Peyer's patch (tissue), 4 donors: Measurements from ENCODE around the gene RALGDS. TPM values are rescaled to one million over a fixed set of nuclear protein-coding genes. Genes with fewer than 3 reads are reported as not detected.
A peak's percentile ranks its signal among the peaks of the same experiment; 100 is the strongest.

ENCODE experiments used
- DNase-seq, 3 donors: peaks; one replicate each; pipeline ENCODE4 v3.0.0-alpha.2; 2017 to 2019
- H3K27ac ChIP-seq, 4 donors: fragments of 200-600 bp; sonication (generic); one replicate each; pipeline ENCODE4 v1.5.1; 2016 to 2019
- H3K27me3 ChIP-seq, 2 donors: fragments of 200-600 bp; sonication (generic); one replicate each; pipeline ENCODE4 v1.5.1; 2019
- H3K36me3 ChIP-seq, 3 donors: fragments of 200-600 bp; sonication (generic); one replicate each; pipeline ENCODE4 v1.5.1; 2016 to 2019
- H3K4me1 ChIP-seq, 4 donors: fragments of 200-600 bp; sonication (generic); one replicate each; pipeline ENCODE4 v1.5.1; 2016 to 2019
- H3K4me3 ChIP-seq, 4 donors: fragments of 200-600 bp; sonication (generic); 1 replicate in 3 of 4; 2 replicates in 1 of 4; pipeline ENCODE4 v1.5.1; 2016 to 2019; ENCODE audit warnings: mild to moderate bottlenecking in 1 of 4
- H3K9me3 ChIP-seq, 4 donors: fragments of 200-600 bp; sonication (generic); one replicate each; pipeline ENCODE4 v1.5.1; 2016 to 2019; ENCODE audit warnings: mild to moderate bottlenecking in 1 of 4
- POLR2A ChIP-seq, 2 donors: fragments of 450-650 bp; IDR thresholded peaks; one replicate each; pipeline ENCODE4 v1.5.1; 2017; ENCODE audit warnings: antibody characterized with exemption in 2 of 2, mild to moderate bottlenecking in 2 of 2, moderate library complexity in 2 of 2
- total RNA-seq, 4 donors: library from RNA; depleted of rRNA; stranded (reverse); fragments of >200 nt; gene quantifications; one replicate each; pipeline ENCODE4 v1.1.0, GENCODE V29; 2016
- TF ChIP-seq, protein P1 (sequence below), 6 experiments: fragments of 450-650 bp in 4 of 6; fragments of 200-600 bp in 2 of 6; sonication (generic) in 1 of 6; IDR thresholded peaks; one replicate each; pipeline ENCODE4 v1.5.1; 2017 to 2019; ENCODE audit warnings: antibody characterized with exemption in 6 of 6, mild to moderate bottlenecking in 3 of 6, moderate library complexity in 1 of 6

The RALGDS gene
- total RNA-seq, 4 donors from 2014 or later, result 53.1 to 237 (median 139) TPM

- Histone ChIP-seq H3K4me1 (peaks cover 16 to 80% (median 64%) of the 10 kb centered on the region in 4 donors), H3K27ac (peak overlapping the region; percentile 11 to 92 (median 65)), H3K36me3 (peaks cover 0 to 21% (median 0%) of the 10 kb centered on the region in 3 donors), H3K4me3 (no peak overlapping the region), H3K9me3 (no peaks in the 10 kb centered on the region), H3K27me3 (no peaks in the 10 kb centered on the region)
- TF ChIP-seq, protein P1, sequence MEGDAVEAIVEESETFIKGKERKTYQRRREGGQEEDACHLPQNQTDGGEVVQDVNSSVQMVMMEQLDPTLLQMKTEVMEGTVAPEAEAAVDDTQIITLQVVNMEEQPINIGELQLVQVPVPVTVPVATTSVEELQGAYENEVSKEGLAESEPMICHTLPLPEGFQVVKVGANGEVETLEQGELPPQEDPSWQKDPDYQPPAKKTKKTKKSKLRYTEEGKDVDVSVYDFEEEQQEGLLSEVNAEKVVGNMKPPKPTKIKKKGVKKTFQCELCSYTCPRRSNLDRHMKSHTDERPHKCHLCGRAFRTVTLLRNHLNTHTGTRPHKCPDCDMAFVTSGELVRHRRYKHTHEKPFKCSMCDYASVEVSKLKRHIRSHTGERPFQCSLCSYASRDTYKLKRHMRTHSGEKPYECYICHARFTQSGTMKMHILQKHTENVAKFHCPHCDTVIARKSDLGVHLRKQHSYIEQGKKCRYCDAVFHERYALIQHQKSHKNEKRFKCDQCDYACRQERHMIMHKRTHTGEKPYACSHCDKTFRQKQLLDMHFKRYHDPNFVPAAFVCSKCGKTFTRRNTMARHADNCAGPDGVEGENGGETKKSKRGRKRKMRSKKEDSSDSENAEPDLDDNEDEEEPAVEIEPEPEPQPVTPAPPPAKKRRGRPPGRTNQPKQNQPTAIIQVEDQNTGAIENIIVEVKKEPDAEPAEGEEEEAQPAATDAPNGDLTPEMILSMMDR (IDR thresholded peaks at IDR 0.05), result no peak
- no peak for TF ChIP-seq POLR2A (IDR thresholded peaks at IDR 0.05)
- DNase-seq, result peak in 2 of 3 donors; percentile 48 to 52
Observed at GRCh38 chr9:133114886-133115603, 6.0 kb downstream of the RALGDS start.

GRCh38 chr9:133113949-133114885, 6.8 kb downstream of the RALGDS start:
- Histone ChIP-seq H3K27me3 (no peaks in the 10 kb centered on the region), H3K4me3 (no peak overlapping the region), H3K27ac (peak overlapping the region; percentile 52 to 92 (median 65)), H3K36me3 (peaks cover 0 to 29% (median 0%) of the 10 kb centered on the region in 3 donors), H3K4me1 (peaks cover 16 to 71% (median 57%) of the 10 kb centered on the region in 4 donors), H3K9me3 (no peaks in the 10 kb centered on the region)
- TF ChIP-seq, protein P1 (IDR thresholded peaks at IDR 0.05), result no peak
- TF ChIP-seq POLR2A (IDR thresholded peaks at IDR 0.05), result no peak
- DNase-seq, result peak in 1 of 3 donors; percentile 69

DNA sequence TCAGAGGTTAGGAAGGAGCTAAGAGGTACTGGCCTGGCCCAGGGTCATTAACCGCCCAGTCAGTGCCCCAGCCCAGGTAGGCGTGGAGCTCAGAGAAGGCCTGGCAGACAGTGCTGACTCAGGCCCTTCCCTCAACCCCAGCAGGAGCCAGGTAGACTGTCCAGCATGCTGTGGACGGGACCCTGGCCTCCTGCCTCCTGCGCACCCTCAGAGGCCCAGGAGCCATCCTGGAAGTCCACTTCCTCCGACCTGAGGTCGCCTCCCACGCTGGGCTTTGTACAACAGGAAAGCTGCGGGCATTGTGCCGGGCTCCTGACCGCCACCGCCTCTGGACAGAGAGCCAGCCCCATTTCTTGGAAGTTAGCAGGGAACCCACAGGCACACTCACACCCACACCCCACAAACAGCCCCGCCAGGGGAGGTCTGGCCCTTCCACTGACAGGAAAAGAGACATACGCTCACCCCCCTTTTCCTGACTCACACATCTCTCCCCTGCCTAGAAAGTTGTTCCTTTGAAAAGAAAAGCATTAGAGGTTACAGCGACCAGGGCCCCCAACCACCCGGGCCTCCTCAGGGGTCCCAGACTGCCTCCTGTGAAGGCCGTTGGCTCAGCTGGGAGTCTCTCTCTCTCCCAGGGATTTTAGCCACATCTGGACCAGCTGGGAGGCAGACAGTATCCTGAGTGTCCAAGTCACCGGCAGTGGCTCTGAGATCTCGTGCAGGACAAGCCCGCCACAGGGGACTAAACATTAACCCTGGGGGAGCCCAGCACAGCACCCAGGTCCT, 7.7 kb downstream of the RALGDS start:
- Histone ChIP-seq H3K27me3 (no peaks in the 10 kb centered on the region), H3K27ac (peak overlapping the region; percentile 52 to 92 (median 65)), H3K4me3 (no peak overlapping the region), H3K36me3 (peaks cover 0 to 38% (median 0%) of the 10 kb centered on the region in 3 donors), H3K4me1 (peaks cover 16 to 63% (median 54%) of the 10 kb centered on the region in 4 donors), H3K9me3 (no peaks in the 10 kb centered on the region)
- peak in 2 of 3 donors; percentile 79 to 82 for DNase-seq
- TF ChIP-seq, protein P1 (IDR thresholded peaks at IDR 0.05), result no peak
- no peak for TF ChIP-seq POLR2A (IDR thresholded peaks at IDR 0.05)

GRCh38 chr9:133112663-133113026, 8.4 kb downstream of the RALGDS start:
- Histone ChIP-seq H3K4me3 (no peak overlapping the region), H3K27ac (peak overlapping the region; percentile 52 to 92 (median 65)), H3K9me3 (no peaks in the 10 kb centered on the region), H3K4me1 (peaks cover 16 to 56% (median 51%) of the 10 kb centered on the region in 4 donors), H3K36me3 (peaks cover 0 to 45% (median 0%) of the 10 kb centered on the region in 3 donors), H3K27me3 (no peaks in the 10 kb centered on the region)
- TF ChIP-seq POLR2A (IDR thresholded peaks at IDR 0.05), result no peak
- TF ChIP-seq, protein P1 (IDR thresholded peaks at IDR 0.05), result no peak
- peak; percentile 47 to 84 (median 77) for DNase-seq
